ENCODE data around the gene SETD4.
"Not testable (repeated sequence)": the region's sequence is repeated elsewhere in the genome, so short reads cannot be mapped to it uniquely, and the experiment has no call there.

SETD4 gene

DNA sequence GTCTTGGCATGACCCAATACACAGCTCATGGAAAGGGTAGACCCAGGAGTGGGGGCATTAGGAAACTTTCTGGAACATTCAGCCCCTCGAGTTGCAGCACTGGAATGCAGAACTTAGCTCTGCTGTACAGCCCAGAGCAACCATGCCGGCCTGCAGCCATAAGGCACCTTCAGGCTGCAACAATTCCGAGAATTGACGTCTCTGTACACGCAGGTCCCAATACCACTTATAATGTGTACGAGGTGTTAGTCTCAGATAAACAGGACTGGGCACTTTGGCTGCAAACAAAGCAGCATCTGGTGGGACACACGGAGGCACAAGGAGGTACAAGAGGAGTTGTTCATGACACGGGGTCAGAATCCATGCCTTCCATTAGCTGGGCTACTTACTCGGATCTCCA, 17.4 kb upstream of the SETD4 start:
- no peak for DNase-seq

DNA sequence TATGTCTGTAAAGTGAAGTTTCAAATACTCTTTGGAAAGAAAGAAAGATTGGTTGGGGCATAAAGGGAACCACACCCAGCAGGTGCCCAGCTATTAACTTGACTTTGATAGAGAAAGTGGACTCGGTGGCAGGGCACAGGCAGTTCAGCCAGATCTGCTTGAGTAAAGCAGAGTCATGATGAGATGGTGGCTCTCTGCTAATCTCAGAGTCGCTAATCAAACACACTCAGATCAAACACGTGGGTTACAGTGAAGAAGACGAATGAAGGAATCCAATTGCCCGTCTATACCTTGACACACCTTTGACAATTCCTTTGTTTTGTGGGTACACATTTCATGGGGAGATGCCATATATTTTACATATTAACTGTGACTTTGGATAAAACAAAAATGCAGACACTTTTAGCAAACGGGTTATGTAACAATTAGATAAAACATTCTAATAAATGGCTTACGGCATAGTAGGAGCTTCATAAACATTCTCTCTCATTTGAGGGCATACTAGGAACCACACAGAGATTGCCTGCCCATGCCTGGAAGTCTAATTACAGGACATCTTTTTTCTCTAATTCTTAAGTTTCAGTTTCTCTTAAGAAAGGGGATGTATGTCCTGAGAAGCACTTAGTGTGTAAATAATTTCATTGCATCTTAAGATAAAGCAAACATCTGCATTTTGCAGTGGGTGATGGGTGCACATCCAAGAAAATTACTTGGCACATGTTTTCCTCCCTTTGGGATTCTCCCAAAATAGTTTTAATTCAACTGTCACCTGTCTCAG, 16.7 kb upstream of the SETD4 start:
- no peak for DNase-seq

DNA sequence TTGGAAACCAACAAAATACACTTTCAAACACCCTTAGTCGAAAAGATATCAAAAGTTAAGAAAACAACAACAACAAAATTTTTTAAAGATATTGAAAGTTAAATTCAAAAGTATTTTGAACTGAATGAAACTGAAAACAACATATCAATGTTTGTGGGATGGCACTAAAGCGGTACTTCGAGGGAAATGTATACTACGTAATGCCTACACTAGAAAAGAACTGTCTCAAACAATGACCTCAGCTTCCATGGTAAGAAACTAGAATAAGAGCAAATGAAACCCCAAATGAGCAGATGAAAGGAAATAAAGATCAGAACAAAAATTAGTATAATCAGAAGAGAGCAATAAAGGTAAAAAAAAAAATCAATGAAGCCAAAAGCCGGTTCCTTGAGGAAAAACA, 15.6 kb upstream of the SETD4 start:
- no peak for DNase-seq

DNA sequence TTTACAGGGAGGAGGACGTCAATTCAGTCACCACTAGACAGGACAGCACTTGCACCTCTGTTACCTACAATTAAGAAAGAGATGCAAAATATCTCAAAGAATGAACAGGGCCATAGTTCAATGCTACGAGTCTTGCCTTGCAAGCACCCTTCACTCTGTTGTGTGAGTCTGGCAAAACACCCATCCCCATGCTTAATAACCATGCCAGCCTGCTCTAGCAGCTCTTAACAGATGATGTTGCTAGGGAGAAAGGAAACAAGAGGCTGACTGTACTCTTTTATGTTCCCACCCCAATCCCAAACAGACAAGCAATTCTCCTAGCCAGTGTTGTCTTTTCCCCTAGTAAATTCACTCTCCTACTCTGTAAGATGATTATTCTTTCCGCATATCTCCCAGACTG, 14.8 kb upstream of the SETD4 start:
- no peak for DNase-seq

DNA sequence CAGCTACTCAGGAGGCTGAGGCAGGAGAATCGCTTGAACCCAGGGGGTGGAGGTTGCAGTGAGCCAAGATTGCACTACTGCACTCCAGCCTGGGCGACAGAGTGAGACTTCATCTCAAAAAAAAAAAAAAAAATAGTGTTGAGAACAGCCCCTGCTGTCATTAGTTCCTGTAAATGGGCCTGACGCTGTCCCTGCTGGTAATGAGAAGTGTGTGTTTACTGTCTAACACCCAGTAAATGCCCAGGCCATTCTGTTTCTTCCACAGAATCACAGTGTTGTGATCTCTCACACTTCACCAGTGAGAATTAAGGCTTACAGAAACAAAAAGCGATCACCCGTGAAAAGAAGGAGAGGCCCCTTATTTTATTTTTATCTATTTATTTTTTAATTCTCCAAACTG, 13.6 kb upstream of the SETD4 start:
- not testable (repeated sequence) for DNase-seq

DNA sequence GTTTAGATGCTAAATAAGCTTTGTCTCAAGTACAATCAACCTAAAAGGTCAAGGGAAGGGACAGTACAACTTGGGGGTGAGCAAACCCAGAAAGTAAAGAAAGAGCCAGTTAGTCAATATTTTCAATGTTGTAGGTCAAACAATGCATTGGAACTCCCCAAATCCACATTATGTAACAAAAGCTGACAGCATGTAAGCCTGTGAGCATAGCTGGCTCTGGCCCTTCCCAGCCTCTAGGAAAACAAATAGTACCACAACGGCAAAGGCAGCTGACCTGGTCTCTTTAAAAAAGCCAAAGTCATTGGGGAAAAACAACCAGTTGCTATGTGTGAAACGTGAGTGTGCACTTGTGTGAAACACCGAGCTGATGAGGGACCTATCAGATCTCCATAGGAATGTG, 12.9 kb upstream of the SETD4 start:
- no peak for DNase-seq

DNA sequence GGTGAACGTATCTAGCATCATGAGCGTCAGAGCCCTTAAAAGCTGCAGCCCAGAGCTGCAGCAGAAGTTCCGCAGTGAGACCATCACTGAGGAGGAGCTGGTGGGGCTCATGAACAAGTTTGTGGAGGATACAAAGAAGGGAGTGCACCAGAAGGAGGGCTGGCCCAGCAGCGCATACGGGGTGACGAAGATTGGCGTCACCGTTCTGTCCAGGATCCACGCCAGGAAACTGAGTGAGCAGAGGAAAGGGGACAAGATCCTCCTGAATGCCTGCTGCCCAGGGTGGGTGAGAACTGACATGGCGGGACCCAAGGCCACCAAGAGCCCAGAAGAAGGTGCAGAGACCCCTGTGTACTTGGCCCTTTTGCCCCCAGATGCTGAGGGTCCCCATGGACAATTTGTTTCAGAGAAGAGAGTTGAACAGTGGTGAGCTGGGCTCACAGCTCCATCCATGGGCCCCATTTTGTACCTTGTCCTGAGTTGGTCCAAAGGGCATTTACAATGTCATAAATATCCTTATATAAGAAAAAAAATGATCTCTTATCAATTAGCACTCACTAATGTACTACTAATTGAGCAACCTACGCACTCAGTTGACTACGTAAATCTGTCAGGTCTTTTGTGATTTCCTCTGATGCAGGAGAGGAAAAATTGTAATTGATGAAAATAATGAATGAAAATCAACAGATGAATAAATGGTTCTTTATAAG, 12.3 kb upstream of the SETD4 start:
- no peak for DNase-seq

DNA sequence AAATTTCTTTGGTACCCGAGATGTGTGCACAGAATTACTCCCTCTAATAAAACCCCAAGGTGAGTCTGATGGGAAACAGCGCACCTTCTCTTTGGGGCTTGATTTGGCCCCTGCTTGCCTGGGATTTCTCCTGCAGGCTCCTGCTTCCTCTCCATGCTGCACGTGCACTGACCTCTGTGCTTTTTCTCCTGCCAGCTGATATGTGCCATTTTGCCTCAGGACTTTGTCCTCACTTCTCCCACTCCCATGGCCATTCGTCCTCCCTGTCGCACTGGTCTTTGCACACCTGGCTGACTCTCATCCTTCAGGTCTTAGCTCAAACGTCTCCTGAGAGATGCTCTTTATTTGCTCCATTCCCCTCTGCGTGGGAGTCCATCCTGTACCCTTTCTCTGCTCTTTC, 10.7 kb upstream of the SETD4 start:
- DNase-seq, result no peak

DNA sequence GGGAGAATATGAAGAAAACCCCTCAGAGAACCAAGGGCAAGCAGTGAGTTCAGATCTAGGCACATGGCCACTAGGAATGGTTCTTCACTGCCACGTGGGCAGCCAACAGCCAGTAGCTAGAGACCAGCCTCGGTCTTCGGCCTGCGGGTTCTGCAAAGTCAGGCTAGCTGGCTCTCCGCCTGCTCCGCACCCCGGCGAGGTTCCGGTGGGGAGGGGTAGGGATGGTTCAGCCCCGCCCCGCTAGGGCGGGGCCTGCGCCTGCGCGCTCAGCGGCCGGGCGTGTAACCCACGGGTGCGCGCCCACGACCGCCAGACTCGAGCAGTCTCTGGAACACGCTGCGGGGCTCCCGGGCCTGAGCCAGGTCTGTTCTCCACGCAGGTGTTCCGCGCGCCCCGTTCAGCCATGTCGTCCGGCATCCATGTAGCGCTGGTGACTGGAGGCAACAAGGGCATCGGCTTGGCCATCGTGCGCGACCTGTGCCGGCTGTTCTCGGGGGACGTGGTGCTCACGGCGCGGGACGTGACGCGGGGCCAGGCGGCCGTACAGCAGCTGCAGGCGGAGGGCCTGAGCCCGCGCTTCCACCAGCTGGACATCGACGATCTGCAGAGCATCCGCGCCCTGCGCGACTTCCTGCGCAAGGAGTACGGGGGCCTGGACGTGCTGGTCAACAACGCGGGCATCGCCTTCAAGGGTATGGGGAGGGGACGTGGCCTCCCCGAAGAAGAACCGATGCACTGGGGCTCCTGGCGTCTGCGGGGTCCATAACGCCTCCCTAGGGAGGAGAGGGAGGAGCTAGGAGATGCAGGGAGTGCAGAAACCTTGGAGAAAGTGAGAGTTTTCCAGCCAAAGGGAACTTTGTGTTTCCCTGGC, 9.6 kb upstream of the SETD4 start, which contains the start of gene CBR1:
Gene CBR1, plus strand, starts transcription at position 312 of the 871 bp plus-strand sequence. Its CDS starts 92 bp downstream, at position 404.
- peak; percentile 92 for DNase-seq

DNA sequence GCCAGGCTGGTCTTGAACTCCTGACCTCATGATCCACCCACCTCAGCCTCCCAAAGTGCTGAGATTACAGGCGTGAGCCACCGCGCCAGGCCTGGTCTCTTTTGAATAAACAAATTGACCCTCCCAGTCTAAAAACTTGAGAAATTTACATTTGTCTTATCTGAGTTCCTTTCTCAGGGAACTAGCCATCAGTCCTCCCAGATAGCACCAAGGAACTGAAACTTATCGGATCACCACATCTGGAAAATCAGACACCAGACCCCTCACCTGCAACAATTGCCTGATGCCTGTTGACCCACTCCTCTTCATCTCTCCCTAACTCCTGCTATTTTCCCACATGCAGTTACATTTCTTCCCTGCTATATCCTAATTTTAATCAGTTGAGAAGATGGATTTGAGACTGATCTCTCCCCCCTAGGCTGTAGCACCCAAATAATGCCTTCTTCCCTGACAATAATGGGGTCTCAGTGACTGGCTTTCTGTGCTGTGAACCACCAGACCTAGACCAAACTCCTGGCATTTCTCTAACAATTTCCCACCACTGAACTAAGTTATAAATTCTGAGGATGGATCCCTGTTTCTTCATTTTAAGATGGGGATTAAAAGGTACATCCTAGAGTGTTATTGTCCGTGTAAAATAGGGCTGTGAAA, 8.5 kb upstream of the SETD4 start:
- DNase-seq, result no peak

DNA sequence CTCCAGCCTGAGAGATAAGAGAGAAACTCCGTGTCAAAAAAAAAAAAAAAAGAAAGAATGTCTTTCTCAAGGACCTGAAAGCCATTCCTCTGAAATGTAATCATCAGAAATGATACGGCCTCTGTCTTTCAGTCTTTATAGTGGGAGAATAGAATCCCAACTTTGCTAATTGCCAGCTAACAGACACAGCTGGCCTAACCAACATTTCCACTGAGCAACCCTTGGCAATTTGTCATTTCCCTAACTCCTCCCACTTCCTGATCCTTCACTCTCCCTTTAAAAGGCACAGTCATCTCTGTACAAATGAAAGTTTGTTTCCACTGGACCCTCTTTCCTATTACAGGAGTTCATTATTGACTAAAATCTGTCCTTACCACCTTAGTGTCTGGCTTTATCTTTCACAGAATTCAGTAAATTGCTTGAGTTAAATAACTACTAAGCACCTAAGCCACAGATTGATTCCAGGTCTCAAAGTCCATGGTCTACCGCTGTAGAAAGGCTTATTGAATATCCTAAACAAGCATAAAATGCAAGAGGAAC, 5.2 kb upstream of the SETD4 start:
- DNase-seq, result no peak

DNA sequence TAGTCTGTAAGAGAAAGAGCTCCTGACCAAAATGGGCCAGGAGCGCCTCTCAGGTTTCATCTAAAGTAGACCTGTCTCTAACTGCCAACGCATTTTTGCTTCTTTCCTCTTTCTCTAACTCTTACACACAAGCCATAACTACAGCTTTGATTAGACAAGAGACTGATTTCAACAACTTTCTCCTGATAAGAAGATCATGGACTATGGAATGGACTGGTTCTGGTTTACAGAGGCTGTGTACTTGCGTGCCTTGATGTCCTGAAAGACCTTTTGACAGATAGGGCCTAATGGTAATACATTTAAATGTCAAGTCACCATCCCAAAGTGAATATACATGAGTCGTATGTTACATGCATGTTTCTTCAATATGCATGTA, 3.7 kb upstream of the SETD4 start:
- DNase-seq, result no peak

DNA sequence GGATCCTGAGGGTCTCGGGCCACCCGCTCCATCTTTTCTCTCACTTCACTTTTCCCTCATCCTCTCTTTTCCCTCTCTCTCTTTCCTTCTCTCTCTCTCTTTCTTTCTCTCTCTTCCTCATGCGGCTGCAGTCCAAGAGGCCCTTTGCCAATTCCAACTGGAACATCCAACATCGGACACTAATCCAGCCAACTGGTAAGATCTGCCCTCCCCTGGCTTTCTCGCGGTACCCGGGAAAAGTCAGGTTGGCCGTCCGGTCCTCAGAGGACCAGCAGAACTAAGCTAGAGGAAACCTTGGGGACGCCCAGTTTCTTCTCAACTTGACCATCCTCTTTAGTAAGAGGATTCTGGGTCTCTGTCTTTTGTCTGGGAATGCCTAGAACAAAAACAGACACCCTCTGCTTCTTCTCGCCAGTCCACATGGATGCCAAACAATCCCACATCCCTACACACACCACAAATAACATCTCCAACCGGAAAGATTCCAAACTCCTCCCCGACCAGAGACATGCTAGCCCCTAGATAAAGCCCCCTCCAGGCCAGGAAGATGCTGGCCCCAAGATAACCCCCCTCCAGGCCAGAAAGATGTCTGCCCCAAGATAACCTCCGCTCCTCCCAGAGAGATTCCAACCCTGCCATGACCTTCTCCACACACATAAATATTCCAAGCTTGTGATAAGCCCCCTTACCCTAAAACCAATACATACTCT, 3.2 kb upstream of the SETD4 start:
- no peak for DNase-seq

DNA sequence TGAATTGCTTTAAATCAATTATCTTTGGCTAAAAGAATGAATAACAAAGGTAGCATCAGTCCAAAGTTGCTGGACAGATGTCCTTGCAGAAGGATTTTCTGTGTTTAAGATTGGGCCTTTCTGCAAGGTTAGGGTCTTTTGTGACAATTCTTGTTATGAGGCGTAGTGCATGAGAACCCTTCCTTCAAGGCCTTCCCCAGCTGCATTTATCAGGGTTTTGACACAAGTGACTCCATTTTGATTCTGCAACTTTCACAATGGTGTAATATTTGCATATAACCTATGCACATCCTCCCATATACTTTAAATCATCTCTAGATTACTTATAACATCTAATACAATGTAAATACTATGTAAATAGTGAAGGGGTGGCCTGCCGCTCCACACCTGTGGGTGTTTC, 1.1 kb upstream of the SETD4 start:
- no peak for DNase-seq

DNA sequence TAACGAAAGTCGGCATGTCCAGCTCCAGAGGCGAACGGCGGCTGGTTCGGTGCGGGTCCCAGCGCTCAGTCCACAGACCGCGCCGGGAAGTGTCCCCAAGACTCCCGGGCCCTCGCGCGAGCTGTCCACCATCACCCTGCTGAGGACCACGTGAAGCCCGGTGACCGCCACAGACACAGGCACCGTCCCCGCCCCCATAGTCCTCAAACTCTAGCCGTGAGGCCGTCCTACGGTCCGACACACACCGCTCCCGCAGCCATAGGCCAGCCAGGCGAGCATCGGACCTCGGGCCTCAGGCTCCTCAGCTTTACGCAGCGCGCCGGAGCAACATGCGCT, 535 bp downstream of the SETD4 start:
- no peak for DNase-seq

DNA sequence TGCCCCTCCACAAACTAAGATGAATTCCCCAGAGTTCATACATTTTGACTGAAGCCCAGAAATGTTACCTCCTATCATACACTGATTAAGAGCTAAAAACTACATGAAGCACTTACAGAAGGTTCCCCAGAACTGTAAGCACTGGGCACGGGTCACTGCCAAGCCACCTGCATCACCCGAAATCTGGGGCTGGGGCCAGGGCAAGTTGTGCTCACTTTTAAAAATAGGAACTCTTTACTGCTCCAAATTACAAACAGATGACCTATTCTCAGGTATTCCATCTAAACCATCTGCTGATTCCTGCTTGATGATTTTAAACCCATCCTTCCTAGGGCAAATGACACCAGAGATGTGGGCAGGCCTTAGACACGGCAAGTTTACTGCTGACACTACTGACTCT, 4.8 kb downstream of the SETD4 start:
- no peak for DNase-seq

DNA sequence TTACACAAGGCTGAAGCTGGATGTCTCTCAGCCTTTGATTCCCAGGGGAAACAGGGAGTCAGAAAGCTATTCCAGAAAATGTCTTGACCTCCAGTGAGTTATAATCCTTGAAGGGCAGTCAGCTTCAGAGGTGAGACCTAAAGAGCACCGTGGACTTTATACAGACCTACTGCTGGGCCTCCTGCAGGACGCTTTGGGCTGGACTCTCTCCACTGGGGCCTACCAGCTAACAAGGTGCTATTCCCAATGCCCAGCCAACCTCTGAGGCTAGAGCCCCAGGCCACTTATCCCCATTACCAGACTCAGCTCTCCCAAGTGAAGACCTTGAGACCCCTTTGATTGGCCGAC, 6.6 kb downstream of the SETD4 start:
- no peak for DNase-seq

DNA sequence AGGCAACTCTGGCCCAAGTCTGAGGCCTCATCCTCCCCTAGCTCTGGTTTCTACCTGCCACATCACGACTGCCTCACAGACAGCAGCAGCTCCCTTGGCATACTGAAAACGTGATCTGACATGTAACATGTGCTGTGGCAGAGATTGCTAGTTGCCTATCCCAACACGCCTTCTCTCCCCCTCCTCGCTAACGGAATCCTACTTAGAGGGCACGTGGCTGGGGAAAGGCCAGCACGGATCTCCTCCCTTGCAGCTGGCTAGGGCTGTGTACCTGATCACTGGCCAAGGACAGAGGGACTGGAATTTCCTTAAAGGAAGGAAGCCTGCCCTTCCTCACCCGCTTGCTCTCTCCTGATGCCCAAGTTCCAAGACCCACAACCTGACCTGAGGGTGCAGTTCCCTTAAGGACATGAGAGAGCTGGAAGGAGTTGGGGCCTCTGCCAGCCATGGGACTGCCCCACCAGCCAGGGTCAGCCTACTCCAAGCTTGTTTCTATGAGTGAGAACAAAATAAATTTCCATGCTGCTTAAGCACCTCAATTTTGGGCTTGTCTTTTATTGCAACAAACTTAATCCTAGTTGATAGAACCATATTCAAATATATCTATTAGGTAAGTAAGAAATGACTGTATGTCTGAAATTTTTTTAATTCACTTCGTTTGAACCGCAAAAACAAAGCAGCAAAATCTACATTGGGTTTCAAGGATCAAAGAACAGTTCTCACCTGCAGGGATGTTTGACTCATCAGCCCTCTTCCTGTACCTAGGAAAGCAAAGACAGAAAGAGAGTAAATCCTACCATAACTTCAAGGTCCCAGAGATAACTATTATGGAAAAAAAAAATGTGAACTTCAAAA, 7.2 kb downstream of the SETD4 start:
- peak; percentile 7 for DNase-seq

DNA sequence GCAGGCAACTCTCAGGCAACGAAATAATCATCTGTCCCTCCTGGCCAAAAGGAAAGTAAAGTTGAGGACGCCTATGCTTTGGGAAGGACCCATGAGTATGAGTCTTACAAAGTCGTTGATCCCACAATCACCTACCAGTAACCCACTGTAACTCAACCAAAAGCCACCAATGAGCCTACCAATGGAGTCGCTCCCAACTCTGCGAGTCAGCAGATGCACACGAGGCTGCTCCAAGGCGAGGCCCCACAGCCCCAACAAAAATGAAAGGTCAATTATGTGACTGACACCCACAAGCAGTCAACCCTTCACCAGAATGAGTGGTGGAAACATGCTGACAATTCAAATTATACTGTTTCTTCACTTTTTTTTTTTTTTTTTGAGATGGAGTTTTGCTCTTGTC, 12.0 kb downstream of the SETD4 start:
- DNase-seq, result no peak

DNA sequence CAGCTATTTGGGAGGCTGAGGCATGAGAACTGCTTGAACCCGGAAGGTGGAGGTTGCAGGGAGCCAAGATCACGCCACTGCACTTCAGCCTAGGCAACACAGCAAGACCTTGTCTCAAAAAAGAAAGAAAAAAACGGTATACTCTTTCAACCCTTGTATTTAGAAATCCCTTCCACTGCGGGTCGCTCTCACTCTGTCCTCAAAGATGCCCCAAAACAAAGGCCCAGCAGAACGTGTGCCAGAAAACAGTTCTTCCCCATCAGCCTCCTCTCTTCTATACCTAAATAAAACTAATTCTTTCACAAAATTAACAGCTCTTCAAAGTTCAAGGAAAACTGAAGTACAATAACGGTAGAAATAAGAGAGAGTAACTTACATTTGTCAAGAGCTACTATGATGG, 13.2 kb downstream of the SETD4 start:
- no peak for DNase-seq

DNA sequence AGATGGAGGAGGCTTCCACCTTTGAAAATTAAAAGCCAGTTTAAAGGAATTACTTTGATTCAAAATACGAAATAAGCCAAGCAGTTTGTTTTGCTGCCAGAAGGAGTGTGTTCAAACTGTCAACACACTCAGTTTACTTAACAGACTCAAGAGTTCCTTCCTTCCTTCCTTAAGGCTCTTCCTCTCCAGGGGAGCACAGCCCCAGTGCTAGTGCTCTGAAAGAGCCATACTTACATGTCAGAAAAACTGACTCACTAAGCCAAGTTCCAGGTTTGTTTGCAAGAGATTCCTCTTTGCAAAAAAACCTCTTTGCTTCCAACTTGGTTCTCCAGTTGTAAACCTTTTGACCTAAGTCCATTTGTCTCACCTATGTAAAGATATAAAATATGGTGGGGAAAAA, 14.3 kb downstream of the SETD4 start:
- DNase-seq, result no peak
